ENCODE results near the gene NBEA.

The NBEA gene

DNA sequence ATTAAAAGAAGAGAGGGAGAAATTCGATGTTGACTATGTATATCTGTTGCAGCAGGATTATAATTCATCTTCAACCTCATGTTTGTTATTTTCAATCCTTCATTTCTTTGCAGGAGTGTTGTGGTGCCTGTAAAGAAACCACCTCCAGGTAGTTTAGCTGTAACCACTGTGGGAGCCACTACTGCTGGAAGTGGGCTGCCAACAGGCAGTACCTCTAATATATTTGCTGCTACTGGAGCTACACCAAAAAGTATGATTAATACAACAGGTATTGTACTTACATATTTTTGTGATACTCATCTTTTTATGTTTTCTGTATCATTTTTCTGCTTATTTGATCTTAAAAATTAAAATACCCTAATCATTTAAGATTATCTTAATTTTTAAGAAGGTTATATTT is 266.5 kb downstream of the NBEA start:
- in situ Hi-C loops (cut with MboI; ENCODE audit: low pct_unique_long_range_greater_than_20kb, low sequenced_read_pairs, unreplicated experiment) = no loop called here
- TF ChIP-seq, protein P1, sequence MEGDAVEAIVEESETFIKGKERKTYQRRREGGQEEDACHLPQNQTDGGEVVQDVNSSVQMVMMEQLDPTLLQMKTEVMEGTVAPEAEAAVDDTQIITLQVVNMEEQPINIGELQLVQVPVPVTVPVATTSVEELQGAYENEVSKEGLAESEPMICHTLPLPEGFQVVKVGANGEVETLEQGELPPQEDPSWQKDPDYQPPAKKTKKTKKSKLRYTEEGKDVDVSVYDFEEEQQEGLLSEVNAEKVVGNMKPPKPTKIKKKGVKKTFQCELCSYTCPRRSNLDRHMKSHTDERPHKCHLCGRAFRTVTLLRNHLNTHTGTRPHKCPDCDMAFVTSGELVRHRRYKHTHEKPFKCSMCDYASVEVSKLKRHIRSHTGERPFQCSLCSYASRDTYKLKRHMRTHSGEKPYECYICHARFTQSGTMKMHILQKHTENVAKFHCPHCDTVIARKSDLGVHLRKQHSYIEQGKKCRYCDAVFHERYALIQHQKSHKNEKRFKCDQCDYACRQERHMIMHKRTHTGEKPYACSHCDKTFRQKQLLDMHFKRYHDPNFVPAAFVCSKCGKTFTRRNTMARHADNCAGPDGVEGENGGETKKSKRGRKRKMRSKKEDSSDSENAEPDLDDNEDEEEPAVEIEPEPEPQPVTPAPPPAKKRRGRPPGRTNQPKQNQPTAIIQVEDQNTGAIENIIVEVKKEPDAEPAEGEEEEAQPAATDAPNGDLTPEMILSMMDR (IDR thresholded peaks at IDR 0.05; ENCODE audit: extremely low read depth, insufficient read depth, missing control alignments) = no peak
- no peak for DNase-seq (ENCODE audit: low spot score)

DNA sequence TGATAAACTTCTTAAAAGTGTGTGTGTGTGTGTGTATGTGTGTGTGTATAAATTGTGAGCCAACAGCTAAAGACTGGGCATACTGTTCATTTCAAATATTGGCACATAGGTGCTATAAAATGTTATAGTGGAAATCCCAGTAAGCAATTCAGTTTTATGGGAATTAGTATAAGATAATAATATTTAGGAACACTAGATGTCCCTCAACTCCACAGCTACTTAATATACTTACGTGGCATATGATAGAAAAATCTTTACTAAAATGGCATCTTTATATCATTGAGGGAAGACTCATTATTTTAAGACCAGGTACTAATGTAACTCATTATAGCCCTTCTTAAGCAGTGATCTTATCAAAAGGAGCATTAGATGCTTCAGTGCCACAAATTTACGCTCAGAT is 268.2 kb downstream of the NBEA start:
- TF ChIP-seq, protein P1 (IDR thresholded peaks at IDR 0.05; ENCODE audit: extremely low read depth, insufficient read depth, missing control alignments) = no peak
- in situ Hi-C loops (cut with MboI; ENCODE audit: low pct_unique_long_range_greater_than_20kb, low sequenced_read_pairs, unreplicated experiment) = no loop called here

GRCh38 chr13:35211949-35212348 is 269.9 kb downstream of the NBEA start:
- TF ChIP-seq, protein P1 (IDR thresholded peaks at IDR 0.05; ENCODE audit: extremely low read depth, insufficient read depth, missing control alignments) = no peak
- in situ Hi-C loops (cut with MboI; ENCODE audit: low pct_unique_long_range_greater_than_20kb, low sequenced_read_pairs, unreplicated experiment) = no loop called here

More for the DNA sequence above, 268.2 kb downstream of the NBEA start:
- DNase-seq (ENCODE audit: low spot score) = no peak

DNA sequence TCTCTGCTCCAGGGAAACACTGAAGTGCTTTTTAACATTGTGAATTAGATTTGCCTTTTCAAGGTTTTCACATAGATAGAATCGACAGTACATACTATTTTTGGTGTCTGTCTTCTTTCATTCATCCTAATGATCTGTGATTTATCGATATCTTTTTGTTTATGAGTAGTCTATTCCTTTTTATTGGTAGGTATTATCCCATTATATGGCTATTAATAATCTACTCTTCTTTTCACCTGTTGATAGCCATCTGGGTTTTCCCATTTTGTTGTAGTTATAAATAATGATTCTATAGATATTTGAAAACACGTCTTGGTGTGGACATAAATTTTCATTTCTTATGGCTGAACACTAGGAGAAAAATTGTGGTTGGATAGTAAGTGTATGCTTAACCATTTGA is 271.8 kb downstream of the NBEA start:
- in situ Hi-C loops (cut with MboI; ENCODE audit: low pct_unique_long_range_greater_than_20kb, low sequenced_read_pairs, unreplicated experiment) = no loop called here
- TF ChIP-seq, protein P1 (IDR thresholded peaks at IDR 0.05; ENCODE audit: extremely low read depth, insufficient read depth, missing control alignments) = no peak

More at GRCh38 chr13:35211949-35212348, 269.9 kb downstream of the NBEA start:
- DNase-seq (ENCODE audit: low spot score) = no peak

GRCh38 chr13:35216131-35216530 is 274.1 kb downstream of the NBEA start:
- in situ Hi-C loops (cut with MboI; ENCODE audit: low pct_unique_long_range_greater_than_20kb, low sequenced_read_pairs, unreplicated experiment) = no loop called here
- TF ChIP-seq, protein P1 (IDR thresholded peaks at IDR 0.05; ENCODE audit: extremely low read depth, insufficient read depth, missing control alignments) = no peak
- DNase-seq (ENCODE audit: low spot score) = no peak

More for the DNA sequence above, 271.8 kb downstream of the NBEA start:
- no peak for DNase-seq (ENCODE audit: low spot score)

GRCh38 chr13:35219021-35219420 is 277.0 kb downstream of the NBEA start:
- in situ Hi-C loops (cut with MboI; ENCODE audit: low pct_unique_long_range_greater_than_20kb, low sequenced_read_pairs, unreplicated experiment) = no loop called here
- no peak for DNase-seq (ENCODE audit: low spot score)
- TF ChIP-seq, protein P1 (IDR thresholded peaks at IDR 0.05; ENCODE audit: extremely low read depth, insufficient read depth, missing control alignments) = no peak

GRCh38 chr13:35225159-35225558 is 283.1 kb downstream of the NBEA start:
- in situ Hi-C loops (cut with MboI; ENCODE audit: low pct_unique_long_range_greater_than_20kb, low sequenced_read_pairs, unreplicated experiment) = no loop called here
- no peak for DNase-seq (ENCODE audit: low spot score)
- TF ChIP-seq, protein P1 (IDR thresholded peaks at IDR 0.05; ENCODE audit: extremely low read depth, insufficient read depth, missing control alignments) = no peak
